Measurements from ENCODE around the gene FAM168A. TPM values are rescaled to one million over a fixed set of nuclear protein-coding genes. Genes with fewer than 3 reads are reported as not detected.

FAM168A gene
- polyA plus RNA-seq, 2 of the 4 experiments (the other 2 are of a cell fraction), result 15.3 to 19.2 TPM

GRCh38 chr11:73465871-73466270, 132.0 kb downstream of the FAM168A start (continued):
- TF ChIP-seq CBX2 (IDR thresholded peaks at IDR 0.05; ENCODE audit: borderline replicate concordance, low read depth), result no peak
- no peak for TF ChIP-seq NPAS2 (CRISPR knock-in tag; IDR thresholded peaks at IDR 0.05; ENCODE audit: borderline replicate concordance)
- TF ChIP-seq CEBPB (IDR thresholded peaks at IDR 0.05), result no peak
- TF ChIP-seq MAZ (IDR thresholded peaks at IDR 0.05; ENCODE audit: borderline replicate concordance, low read depth, low read length), result no peak
- TF ChIP-seq MYC (IDR thresholded peaks at IDR 0.05; ENCODE audit: borderline replicate concordance, low read length), result no peak
- TF ChIP-seq JUN (IDR thresholded peaks at IDR 0.05), result no peak
- no peak for TF ChIP-seq RNF2 (IDR thresholded peaks at IDR 0.05; ENCODE audit: borderline replicate concordance, low read depth)

- ATAC-seq (no peak), DNase-seq (ENCODE audit: low read depth in 1 of 2, low spot score in 1 of 2) (no peak), FAIRE-seq (no peak)
- ChIA-PET POLR2A (no interaction called here), CTCF (interaction anchor here (0.9 to 9.1 kb wide), 5 partner anchors 8 to 197 kb away, joined by 3 to 43 read pairs (median 5); no protein-coding TSS in a partner anchor)
- Histone ChIP-seq H3K4me2 (no peak overlapping the region), H3K4me3 (no peak overlapping the region), H3K9me3 (no peaks in the 10 kb centered on the region), H3K4me1 (no peaks in the 10 kb centered on the region), H3K27ac (no peak overlapping the region)
- 96% methylated on average over 3 of the region's 3 CpGs for WGBS (ENCODE audit: missing lambda C conversion rate)
- TF ChIP-seq HEYL (CRISPR knock-in tag; IDR thresholded peaks at IDR 0.05) (no peak), HES2 (IDR thresholded peaks at IDR 0.05) (no peak)
Observed at GRCh38 chr11:73465023-73465675, 132.8 kb downstream of the FAM168A start.

GRCh38 chr11:73464347-73464746, 133.6 kb downstream of the FAM168A start:
- ChIA-PET POLR2A (no interaction called here), CTCF (interaction anchor here (0.7 to 9.1 kb wide), 6 partner anchors 15 to 161 kb away, joined by 3 to 43 read pairs (median 4); no protein-coding TSS in a partner anchor)
- H3K4me3 ChIP-seq, result no peak overlapping the region
- no peak overlapping the region for H3K27ac ChIP-seq
- ATAC-seq (no peak), FAIRE-seq (no peak), DNase-seq (ENCODE audit: low read depth in 1 of 2, low spot score in 1 of 2) (no peak)
- TF ChIP-seq FOSL2 (IDR thresholded peaks at IDR 0.05) (no peak), FOSL2 (CRISPR knock-in tag; IDR thresholded peaks at IDR 0.05) (no peak), ZFP36 (IDR thresholded peaks at IDR 0.05; ENCODE audit: borderline replicate concordance, partially characterized antibody) (no peak), HOXA7 (CRISPR knock-in tag; IDR thresholded peaks at IDR 0.05) (no peak), CBX8 (IDR thresholded peaks at IDR 0.05) (no peak), BCL3 (IDR thresholded peaks at IDR 0.05) (no peak), E2F6 (IDR thresholded peaks at IDR 0.05; ENCODE audit: borderline replicate concordance, low read depth) (no peak), CHD4 (IDR thresholded peaks at IDR 0.05; ENCODE audit: borderline replicate concordance) (no peak), MAX (IDR thresholded peaks at IDR 0.05) (no peak), MAFK (IDR thresholded peaks at IDR 0.05; ENCODE audit: partially characterized antibody) (no peak), RARB (CRISPR knock-in tag; IDR thresholded peaks at IDR 0.05) (no peak), ATOH8 (CRISPR knock-in tag; IDR thresholded peaks at IDR 0.05; ENCODE audit: low read depth) (no peak), EHF (CRISPR knock-in tag; IDR thresholded peaks at IDR 0.05) (no peak), FOSB (CRISPR knock-in tag; IDR thresholded peaks at IDR 0.05) (no peak)
- H3K9me3 ChIP-seq, result no peaks in the 10 kb centered on the region
- H3K4me1 ChIP-seq, result no peaks in the 10 kb centered on the region
- 80% methylated on average over 2 of the region's 2 CpGs for WGBS (ENCODE audit: missing lambda C conversion rate)
- no peak overlapping the region for H3K4me2 ChIP-seq

Data from A549 (cell line).